Tongue (tissue), 2 donors: Measurements from ENCODE around the gene GRPR. TPM values are rescaled to one million over a fixed set of nuclear protein-coding genes. Genes with fewer than 3 reads are reported as not detected.
"Not testable (repeated sequence)": the region's sequence is repeated elsewhere in the genome, so short reads cannot be mapped to it uniquely, and the experiment has no call there.

Source experiments
- DNase-seq: peaks from one replicate; pipeline ENCODE4 v3.0.0-alpha.2; 2015
- total RNA-seq: library from RNA; depleted of rRNA; stranded (reverse); fragments of >200 nt; gene quantifications from one replicate; pipeline ENCODE4 v1.2.3, GENCODE V29; 2014

GRPR gene
- total RNA-seq, 1 donor from 2014 or later = 1.4 TPM

DNA sequence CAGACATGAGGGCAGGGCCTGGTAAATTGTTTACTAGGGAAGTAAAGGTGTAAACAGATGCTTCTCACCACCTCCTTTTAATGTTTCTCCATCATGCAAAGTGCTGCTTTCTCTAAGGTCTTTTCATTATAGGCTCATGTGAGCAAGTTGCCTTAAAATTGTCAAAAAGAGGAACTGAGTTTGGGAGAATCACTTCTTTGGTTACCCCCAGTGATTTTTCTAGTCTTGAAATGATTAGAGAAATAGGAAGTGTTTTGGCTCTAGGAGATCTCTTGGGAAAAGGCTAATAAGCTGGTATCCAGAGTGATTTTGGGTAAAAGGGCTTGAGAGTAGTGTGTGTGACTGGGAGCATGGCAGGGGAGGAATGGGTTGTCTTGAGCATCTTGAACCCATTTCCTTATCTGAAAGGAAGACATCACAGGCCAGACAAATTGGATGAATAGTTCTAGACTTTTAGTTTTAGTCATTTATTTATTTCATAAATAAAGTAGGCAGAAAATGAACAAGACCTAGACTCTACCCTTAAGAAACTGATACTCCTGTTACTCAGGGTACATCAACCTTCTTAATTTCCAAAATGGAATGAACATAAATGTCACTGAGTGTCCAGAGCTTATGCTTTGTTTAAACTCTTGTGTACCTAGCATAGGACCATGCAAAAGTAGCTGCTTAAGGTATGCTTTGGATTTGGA is 14.2 kb downstream of the GRPR start:
- DNase-seq = no peak

DNA sequence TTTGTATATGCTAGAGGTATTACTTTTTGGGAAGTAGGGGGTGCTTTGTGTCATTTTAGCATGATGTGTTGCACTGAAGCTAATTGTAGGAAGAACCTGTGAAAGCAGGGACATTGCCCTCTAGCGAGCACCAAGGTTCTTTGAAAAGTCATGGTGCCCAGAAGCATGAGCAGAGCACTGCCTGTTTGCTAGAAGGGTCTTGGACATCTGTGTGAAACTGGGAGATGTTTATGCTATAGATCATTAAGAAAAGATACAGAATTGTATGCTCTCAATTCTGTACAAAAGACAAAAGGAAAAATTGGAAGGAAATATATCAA is 14.7 kb downstream of the GRPR start:
- DNase-seq = no peak

- DNase-seq = no peak
Measured at GRCh38 chrX:16140448-16140847, 17.1 kb downstream of the GRPR start.

GRCh38 chrX:16140983-16141382 is 17.6 kb downstream of the GRPR start:
- no peak for DNase-seq

DNA sequence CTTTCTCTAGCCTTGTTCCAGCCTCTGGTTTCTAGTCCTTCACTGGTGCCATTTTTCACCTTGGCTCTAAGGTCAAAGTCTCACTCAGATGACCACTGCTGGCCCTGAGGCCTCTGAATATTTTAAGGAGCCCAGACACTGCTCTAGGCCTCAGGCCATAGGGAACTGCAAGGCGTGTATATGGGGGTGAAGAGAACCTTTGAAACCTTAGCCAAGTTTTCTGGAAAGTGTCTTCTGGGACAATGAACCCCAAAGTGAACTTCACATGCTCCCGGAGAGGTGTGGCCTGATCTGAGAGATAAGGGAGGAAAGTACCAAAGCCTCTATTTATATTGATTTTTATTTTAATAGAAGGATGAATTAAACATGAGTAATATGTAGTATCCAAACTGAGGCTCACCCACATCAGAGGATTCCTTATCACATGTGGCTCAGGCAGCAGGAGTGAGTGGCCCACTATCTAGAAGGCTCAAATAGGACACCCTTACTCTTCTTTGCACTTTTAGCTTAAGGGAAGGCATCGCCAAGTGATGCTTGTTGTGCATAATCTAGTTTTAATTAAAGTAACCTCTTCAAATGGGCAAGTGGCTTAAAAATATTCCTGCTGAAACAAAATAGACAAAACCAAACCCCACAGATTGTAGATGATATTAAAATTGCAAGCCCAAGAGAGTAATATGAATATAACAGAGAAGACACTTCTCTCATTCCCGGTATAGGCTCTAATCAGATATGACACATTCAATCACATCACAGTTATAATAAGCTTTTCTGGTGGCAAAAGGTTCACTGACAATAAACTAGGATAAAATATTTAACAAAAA is 18.3 kb downstream of the GRPR start:
- no peak for DNase-seq

GRCh38 chrX:16142246-16142558 is 18.8 kb downstream of the GRPR start:
- no peak for DNase-seq

- no peak for DNase-seq
Measured at GRCh38 chrX:16143968-16144367, 20.6 kb downstream of the GRPR start.

GRCh38 chrX:16144420-16144819 is 21.1 kb downstream of the GRPR start:
- no peak for DNase-seq

GRCh38 chrX:16145093-16145492 is 21.7 kb downstream of the GRPR start:
- DNase-seq = not testable (repeated sequence)

GRCh38 chrX:16145656-16146055 is 22.3 kb downstream of the GRPR start:
- no peak for DNase-seq

DNA sequence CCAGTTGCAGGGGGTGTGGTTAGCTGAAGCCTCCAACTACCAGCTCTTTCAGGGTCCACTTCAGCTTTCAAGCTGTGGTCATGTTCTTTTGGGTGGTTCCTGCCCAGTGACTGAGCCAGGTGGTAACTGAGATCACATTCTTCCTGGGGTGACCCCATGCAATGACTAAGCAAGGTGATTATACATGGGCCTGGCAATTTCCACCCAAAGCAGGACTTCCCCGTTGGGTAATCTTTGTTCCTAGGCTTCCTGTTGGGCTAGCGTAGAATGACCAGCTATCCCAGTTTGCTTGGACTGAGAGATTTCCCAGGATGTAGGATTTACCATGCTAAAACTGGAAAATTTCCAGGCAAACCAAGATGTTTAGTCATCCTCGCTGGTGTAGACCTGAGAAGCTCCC is 25.5 kb downstream of the GRPR start:
- no peak for DNase-seq

- no peak for DNase-seq
Measured at GRCh38 chrX:16155581-16156096, 32.3 kb downstream of the GRPR start.

DNA sequence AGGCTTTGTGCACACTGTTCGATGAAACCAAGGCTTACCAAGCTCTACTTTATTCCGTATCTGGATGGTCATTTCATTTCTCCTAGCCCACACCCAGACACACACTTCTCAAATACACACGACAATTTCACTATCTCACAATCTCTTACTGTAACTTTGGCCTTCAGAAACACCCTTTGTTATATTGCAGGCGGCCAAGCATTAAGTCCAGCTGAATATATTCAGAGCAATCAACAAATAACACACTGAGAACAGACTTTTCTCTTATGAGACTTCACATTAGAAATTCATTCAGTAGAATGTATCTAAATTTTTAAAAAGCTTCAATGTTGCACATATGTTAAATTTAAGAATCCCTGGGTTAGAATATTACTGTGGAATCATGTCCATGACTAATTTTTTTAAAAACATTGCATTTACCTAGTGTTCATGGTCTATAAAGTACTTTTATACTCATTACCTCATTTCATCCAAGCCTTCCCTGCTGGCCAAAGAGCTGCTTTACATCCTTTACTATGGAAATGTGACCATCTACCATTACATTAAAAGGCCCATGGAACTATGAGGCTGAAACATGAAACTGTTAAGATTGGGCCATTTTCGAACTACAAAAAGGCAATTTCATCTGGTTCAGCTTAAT is 33.4 kb downstream of the GRPR start:
- DNase-seq = no peak

GRCh38 chrX:16160729-16161128 is 37.4 kb downstream of the GRPR start:
- no peak for DNase-seq

DNA sequence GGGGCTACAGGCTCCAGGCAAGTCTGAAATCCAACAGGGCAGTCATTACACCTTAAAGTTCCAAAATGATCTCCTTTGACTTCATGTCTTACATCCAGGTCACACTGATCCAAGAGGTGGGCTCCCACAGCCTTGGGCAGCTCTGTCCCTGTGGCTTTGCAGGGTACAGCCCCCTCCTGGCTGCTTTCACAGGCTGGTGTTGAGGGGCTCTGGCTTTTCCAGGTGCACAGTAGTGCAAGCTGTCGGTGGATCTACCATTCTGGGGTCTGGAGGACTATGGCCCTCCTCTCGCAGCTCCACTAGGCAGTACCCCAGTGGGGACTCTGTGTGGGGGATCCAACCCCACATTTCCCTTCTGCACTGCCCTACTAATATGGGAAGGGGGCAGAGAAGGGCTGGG is 37.8 kb downstream of the GRPR start:
- DNase-seq = not testable (repeated sequence)

- no peak for DNase-seq
Measured at GRCh38 chrX:16162391-16162790, 39.0 kb downstream of the GRPR start.

GRCh38 chrX:16164748-16165147 is 41.4 kb downstream of the GRPR start:
- DNase-seq = no peak

- no peak for DNase-seq
Measured at GRCh38 chrX:16167181-16167580, 43.8 kb downstream of the GRPR start, which contains the start of gene MAGEB17. MAGEB17 (plus strand) TSS chrX:16167481; CDS start chrX:16170383, 2,902 bp downstream.

DNA sequence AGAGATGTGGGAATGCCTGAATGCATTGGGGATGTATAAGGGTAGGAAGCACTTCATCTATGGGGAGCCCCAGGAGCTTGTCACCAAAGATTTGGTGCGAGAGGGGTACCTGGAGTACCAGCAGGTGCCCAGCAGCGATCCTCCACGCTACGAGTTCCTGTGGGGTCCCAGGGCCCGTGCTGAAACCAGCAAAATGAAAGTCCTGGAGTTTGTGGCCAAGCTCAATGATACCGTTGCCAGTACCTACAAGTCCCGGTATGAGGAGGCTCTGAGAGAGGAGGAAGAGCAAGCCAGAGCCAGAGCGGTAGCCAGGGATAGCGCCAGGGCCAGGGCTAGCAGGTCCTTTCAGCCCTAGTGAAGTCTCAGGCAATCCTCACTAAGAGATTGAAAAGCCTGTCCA is 47.7 kb downstream of the GRPR start:
- DNase-seq = no peak

- no peak for DNase-seq
Measured at GRCh38 chrX:16171944-16172343, 48.6 kb downstream of the GRPR start.

DNA sequence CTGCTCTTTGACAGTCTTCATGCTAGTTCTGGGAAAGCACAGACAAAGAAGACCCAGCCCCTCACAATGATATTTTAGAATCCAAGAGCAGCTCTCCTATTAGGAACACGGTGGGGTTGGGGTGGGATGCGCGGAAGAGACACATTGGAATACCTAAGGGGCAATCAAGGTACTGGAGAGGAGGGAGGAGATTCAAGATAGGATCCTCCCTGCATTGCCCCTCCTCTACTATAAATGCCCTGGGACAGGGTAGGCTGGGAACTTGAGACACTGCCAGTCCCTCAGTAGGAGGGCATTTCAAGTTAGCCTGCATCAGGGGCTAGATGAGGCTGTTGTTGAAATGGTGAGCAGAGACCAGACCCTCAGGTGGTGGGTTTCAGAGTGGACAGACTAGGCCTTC is 49.0 kb downstream of the GRPR start:
- no peak for DNase-seq

GRCh38 chrX:16175329-16176061 is 52.1 kb downstream of the GRPR start:
- DNase-seq = no peak

DNA sequence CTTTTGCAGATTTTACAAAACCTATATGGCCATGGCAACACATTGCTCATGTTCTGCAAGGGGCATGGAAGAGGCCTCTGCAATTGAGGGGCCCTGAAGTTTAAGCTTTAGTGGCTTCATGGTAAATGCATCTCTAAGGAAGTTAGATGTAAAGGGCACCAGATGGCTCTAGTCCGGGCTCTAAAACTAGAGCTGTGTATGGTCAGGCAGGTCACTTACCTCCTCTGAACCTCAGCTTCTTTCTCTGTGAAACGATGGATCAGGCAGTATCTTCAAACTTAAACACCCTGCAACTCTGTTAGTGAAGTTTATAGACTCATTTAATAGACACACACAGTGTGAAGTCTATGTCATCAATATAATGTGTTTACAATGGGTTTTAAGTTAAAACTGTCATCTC is 53.9 kb downstream of the GRPR start:
- DNase-seq = no peak
